Endodermal cell (in vitro differentiated cells): Measurements from ENCODE around the gene ATP5ME. TPM values are rescaled to one million over a fixed set of nuclear protein-coding genes. Genes with fewer than 3 reads are reported as not detected.

ENCODE experiments used
- DNase-seq: peaks from one replicate; pipeline ENCODE4 v3.0.0-alpha.2; 2017
- H3K27ac ChIP-seq: 2 replicates; pipeline ENCODE4 v1.5.1; 2013; ENCODE audit warnings: mild to moderate bottlenecking, low read depth, low read length, moderate library complexity
- H3K27me3 ChIP-seq: 2 replicates; pipeline ENCODE4 v1.6.1; 2013; ENCODE audit warnings: mild to moderate bottlenecking, low read length, moderate library complexity; ENCODE audit not compliant: insufficient read depth, control insufficient read depth, poor library complexity, severe bottlenecking
- H3K36me3 ChIP-seq: 2 replicates; pipeline ENCODE4 v1.7.0; 2013; ENCODE audit warnings: mild to moderate bottlenecking, low read length, moderate library complexity; ENCODE audit not compliant: control insufficient read depth, insufficient read depth
- H3K4me1 ChIP-seq: one replicate; pipeline ENCODE4 v1.7.0; 2013; ENCODE audit warnings: low read length; ENCODE audit not compliant: control insufficient read depth, insufficient read depth
- H3K4me3 ChIP-seq: 2 replicates; pipeline ENCODE4 v1.5.1; 2013; ENCODE audit warnings: mild to moderate bottlenecking, low read length, moderate library complexity
- H3K9ac ChIP-seq: 2 replicates; pipeline ENCODE4 v1.6.1; 2013; ENCODE audit warnings: mild to moderate bottlenecking, low read length, moderate library complexity; ENCODE audit not compliant: poor library complexity, severe bottlenecking; ENCODE audit errors: extremely low read depth
- H3K9me3 ChIP-seq: 2 replicates; pipeline ENCODE4 v1.6.1; 2013; ENCODE audit warnings: mild to moderate bottlenecking, low read length, moderate library complexity; ENCODE audit not compliant: control insufficient read depth
- H3K27ac Mint-ChIP-seq: 2 replicates; pipeline ENCODE4 v1.8.0; 2020; ENCODE audit warnings: mixed read lengths
- H3K27me3 Mint-ChIP-seq: 2 replicates; pipeline ENCODE4 v1.8.0; 2021; ENCODE audit warnings: mild to moderate bottlenecking, mixed read lengths; ENCODE audit not compliant: insufficient read depth
- H3K36me3 Mint-ChIP-seq: 2 replicates; pipeline ENCODE4 v1.8.0; 2020; ENCODE audit warnings: low read depth, mixed read lengths
- H3K4me1 Mint-ChIP-seq: 2 replicates; pipeline ENCODE4 v1.8.0; 2020; ENCODE audit warnings: mixed read lengths
- H3K4me3 Mint-ChIP-seq: 2 replicates; pipeline ENCODE4 v1.8.0; 2020; ENCODE audit warnings: mild to moderate bottlenecking, moderate library complexity, mixed read lengths
- H3K9me3 Mint-ChIP-seq: 2 replicates; pipeline ENCODE4 v1.8.0; 2020; ENCODE audit warnings: mild to moderate bottlenecking, mixed read lengths
- WGBS, 2 experiments: methylation state at CpG; one replicate each; pipeline versions ENCODE4 v1.1.5 to v1.1.7; 2013; ENCODE audit warnings: missing lambda C conversion rate in 2 of 2, mixed read lengths in 1 of 2; ENCODE audit not compliant: insufficient coverage in 1 of 2, insufficient read length in 1 of 2; 5-methylcytosine and 5-hydroxymethylcytosine counted together
- total RNA-seq, 2 donors: library from RNA; stranded (reverse); fragmentation: NEBNext Ultra II Directional in 1 of 2; extraction: Animal tissue kit (Norgen Biotek cat#: 25700) in 1 of 2; gene quantifications; 2 replicates in 1 of 2; 3 replicates in 1 of 2; pipeline ENCODE4 v1.2.1, GENCODE V29; 2021
- TF ChIP-seq, protein P1 (sequence below): fragments of 200-600 bp; sonication (generic); conservative IDR thresholded peaks from 2 replicates; pipeline ENCODE4 v1.5.0; 2021; ENCODE audit warnings: antibody characterized with exemption, mild to moderate bottlenecking

The ATP5ME gene
- total RNA-seq, 2 donors from 2014 or later: 407 to 456 TPM

DNA sequence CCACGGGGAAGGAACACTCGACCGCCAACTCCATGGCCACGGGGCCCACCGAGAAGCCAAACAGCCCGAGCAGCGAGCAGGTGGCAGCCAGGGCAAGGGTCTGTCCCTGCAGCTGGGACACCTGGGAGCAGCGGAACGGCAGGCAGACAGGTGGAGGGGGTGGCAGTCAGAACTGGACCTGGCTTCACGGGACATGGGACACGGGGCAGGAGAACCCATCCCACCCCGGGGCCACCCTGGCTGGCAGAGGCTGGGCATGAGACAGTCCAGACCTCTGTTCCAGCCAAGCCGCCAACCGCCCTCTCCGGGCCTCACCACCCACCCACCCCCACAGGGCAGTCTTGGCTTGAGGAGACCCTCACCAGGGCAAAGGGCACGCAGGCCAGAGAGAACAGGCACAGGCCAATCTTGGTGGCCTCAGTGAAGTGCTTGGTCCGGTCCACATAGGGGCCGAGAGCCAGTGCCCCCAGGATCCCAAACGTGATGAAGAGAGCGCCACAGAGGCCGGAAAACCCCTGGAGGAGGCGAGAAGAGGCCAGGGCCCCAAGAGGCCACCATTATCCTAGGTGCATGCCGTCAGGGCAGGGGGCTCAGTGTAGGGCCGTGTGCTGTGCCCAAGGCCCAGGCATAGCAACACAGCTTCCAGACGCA lies 9.3 kb upstream of the ATP5ME start:
- Histone ChIP-seq H3K36me3 (no peaks in the 10 kb centered on the region), H3K9me3 (no peaks in the 10 kb centered on the region), H3K27me3 (no peaks in the 10 kb centered on the region), H3K4me3 (no peak overlapping the region), H3K27ac (no peak overlapping the region), H3K9ac (no peak overlapping the region), H3K4me1 (no peaks in the 10 kb centered on the region)
- TF ChIP-seq, protein P1, sequence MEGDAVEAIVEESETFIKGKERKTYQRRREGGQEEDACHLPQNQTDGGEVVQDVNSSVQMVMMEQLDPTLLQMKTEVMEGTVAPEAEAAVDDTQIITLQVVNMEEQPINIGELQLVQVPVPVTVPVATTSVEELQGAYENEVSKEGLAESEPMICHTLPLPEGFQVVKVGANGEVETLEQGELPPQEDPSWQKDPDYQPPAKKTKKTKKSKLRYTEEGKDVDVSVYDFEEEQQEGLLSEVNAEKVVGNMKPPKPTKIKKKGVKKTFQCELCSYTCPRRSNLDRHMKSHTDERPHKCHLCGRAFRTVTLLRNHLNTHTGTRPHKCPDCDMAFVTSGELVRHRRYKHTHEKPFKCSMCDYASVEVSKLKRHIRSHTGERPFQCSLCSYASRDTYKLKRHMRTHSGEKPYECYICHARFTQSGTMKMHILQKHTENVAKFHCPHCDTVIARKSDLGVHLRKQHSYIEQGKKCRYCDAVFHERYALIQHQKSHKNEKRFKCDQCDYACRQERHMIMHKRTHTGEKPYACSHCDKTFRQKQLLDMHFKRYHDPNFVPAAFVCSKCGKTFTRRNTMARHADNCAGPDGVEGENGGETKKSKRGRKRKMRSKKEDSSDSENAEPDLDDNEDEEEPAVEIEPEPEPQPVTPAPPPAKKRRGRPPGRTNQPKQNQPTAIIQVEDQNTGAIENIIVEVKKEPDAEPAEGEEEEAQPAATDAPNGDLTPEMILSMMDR: no peak
- H3K9me3 Mint-ChIP-seq: no peaks in the 10 kb centered on the region
- H3K27ac Mint-ChIP-seq: no peak overlapping the region
- peaks cover 2% of the 10 kb centered on the region for H3K4me1 Mint-ChIP-seq
- peaks cover 5% of the 10 kb centered on the region for H3K36me3 Mint-ChIP-seq
- no peak for DNase-seq
- H3K4me3 Mint-ChIP-seq: no peak overlapping the region
- 90 to 92% methylated on average over 14 to 25 of the region's 25 CpGs for WGBS, 2 experiments
- H3K27me3 Mint-ChIP-seq: peaks cover 2% of the 10 kb centered on the region

- no peaks in the 10 kb centered on the region for H3K9me3 Mint-ChIP-seq
- Histone ChIP-seq H3K9me3 (no peaks in the 10 kb centered on the region), H3K36me3 (no peaks in the 10 kb centered on the region), H3K9ac (no peak overlapping the region), H3K27ac (no peak overlapping the region), H3K4me3 (no peak overlapping the region), H3K27me3 (no peaks in the 10 kb centered on the region), H3K4me1 (no peaks in the 10 kb centered on the region)
- peaks cover 2% of the 10 kb centered on the region for H3K27me3 Mint-ChIP-seq
- H3K27ac Mint-ChIP-seq: no peak overlapping the region
- H3K36me3 Mint-ChIP-seq: peaks cover 5% of the 10 kb centered on the region
- H3K4me3 Mint-ChIP-seq: no peak overlapping the region
- H3K4me1 Mint-ChIP-seq: peaks cover 2% of the 10 kb centered on the region
- DNase-seq: no peak
- TF ChIP-seq, protein P1: no peak
- 94 to 99% methylated on average over 17 to 23 of the region's 23 CpGs for WGBS, 2 experiments
These were observed 8.6 kb upstream of the ATP5ME start for GRCh38 chr4:682490-683172.

GRCh38 chr4:681736-682451 lies 7.8 kb upstream of the ATP5ME start:
- Histone ChIP-seq H3K27ac (no peak overlapping the region), H3K9me3 (no peaks in the 10 kb centered on the region), H3K4me1 (no peaks in the 10 kb centered on the region), H3K36me3 (no peaks in the 10 kb centered on the region), H3K27me3 (no peaks in the 10 kb centered on the region), H3K4me3 (no peak overlapping the region), H3K9ac (no peak overlapping the region)
- H3K4me1 Mint-ChIP-seq: peaks cover 2% of the 10 kb centered on the region
- H3K4me3 Mint-ChIP-seq: peak overlapping the region; percentile 47
- no peak overlapping the region for H3K27ac Mint-ChIP-seq
- peak; percentile 75 for DNase-seq
- H3K9me3 Mint-ChIP-seq: no peaks in the 10 kb centered on the region
- H3K27me3 Mint-ChIP-seq: peaks cover 2% of the 10 kb centered on the region
- WGBS, 2 experiments: 89 to 98% methylated on average over 29 to 53 of the region's 58 CpGs
- H3K36me3 Mint-ChIP-seq: peaks cover 5% of the 10 kb centered on the region
- TF ChIP-seq, protein P1: no peak
